Thymus (tissue), 11 donors: ENCODE data around the gene IL1RAPL1. TPM values are rescaled to one million over a fixed set of nuclear protein-coding genes. Genes with fewer than 3 reads are reported as not detected.

Source experiments
- DNase-seq, 9 donors: peaks; one replicate each; pipeline ENCODE4 v3.0.0-alpha.2; 2013; ENCODE audit warnings: low spot score in 9 of 9, low read depth in 6 of 9, missing footprints in 1 of 9
- H3K27ac ChIP-seq, 2 donors: one replicate each; pipeline ENCODE4 v1.5.1; 2013; ENCODE audit warnings: control low read depth in 1 of 2, low read depth in 1 of 2, low read length in 1 of 2, mild to moderate bottlenecking in 1 of 2, moderate library complexity in 1 of 2
- H3K27me3 ChIP-seq, 2 donors: one replicate each; pipeline ENCODE4 v1.5.1; 2013; ENCODE audit warnings: low read length in 1 of 2; ENCODE audit not compliant: control insufficient read depth in 2 of 2, insufficient read depth in 1 of 2
- H3K36me3 ChIP-seq, 2 donors: one replicate each; pipeline ENCODE4 v1.5.1; 2013; ENCODE audit warnings: low read length in 1 of 2, mild to moderate bottlenecking in 1 of 2, moderate library complexity in 1 of 2; ENCODE audit not compliant: control insufficient read depth in 2 of 2, insufficient read depth in 2 of 2
- H3K4me1 ChIP-seq, 2 donors: one replicate each; pipeline ENCODE4 v1.5.1; 2013; ENCODE audit warnings: low read length in 2 of 2; ENCODE audit not compliant: control insufficient read depth in 2 of 2, insufficient read depth in 2 of 2
- H3K4me3 ChIP-seq, 2 donors: one replicate each; pipeline ENCODE4 v1.5.1; 2013; ENCODE audit warnings: low read length in 2 of 2, control low read depth in 1 of 2, mild to moderate bottlenecking in 1 of 2
- H3K9me3 ChIP-seq, 2 donors: one replicate each; pipeline ENCODE4 v1.5.1; 2013; ENCODE audit warnings: low read length in 1 of 2, mild to moderate bottlenecking in 1 of 2; ENCODE audit not compliant: control insufficient read depth in 2 of 2, insufficient read depth in 1 of 2
- WGBS: extraction: QIAGEN DNeasy Blood & Tissue Kit; methylation state at CpG from one replicate; pipeline ENCODE4 v1.1.7; 2013; 5-methylcytosine and 5-hydroxymethylcytosine counted together
- polyA plus RNA-seq: library from polyadenylated mRNA; stranded (reverse); fragments of 200-250 nt; gene quantifications from one replicate; pipeline ENCODE4 v1.2.3, GENCODE V29; 2013
- total RNA-seq: library from RNA; stranded (reverse); fragments of 120-200 nt; gene quantifications from one replicate; pipeline ENCODE4 v1.2.4, GENCODE V29; 2013
- donor health status: healthy.

Gene IL1RAPL1
- total and polyA plus RNA-seq, 2 donors, result 0.02 to 0.33 TPM

GRCh38 chrX:29604381-29604780 is 1017.1 kb downstream of the IL1RAPL1 start:
- WGBS, result 96% methylated on average over 7 of the region's 7 CpGs
- DNase-seq, result no peak
- H3K27me3 ChIP-seq, result no peaks in the 10 kb centered on the region
- no peaks in the 10 kb centered on the region for H3K4me1 ChIP-seq
- no peaks in the 10 kb centered on the region for H3K9me3 ChIP-seq
- H3K36me3 ChIP-seq, result no peaks in the 10 kb centered on the region
- no peak overlapping the region for H3K4me3 ChIP-seq
- no peak overlapping the region for H3K27ac ChIP-seq

- Histone ChIP-seq H3K27me3 (no peaks in the 10 kb centered on the region), H3K9me3 (no peaks in the 10 kb centered on the region), H3K4me3 (no peak overlapping the region), H3K4me1 (no peaks in the 10 kb centered on the region), H3K27ac (no peak overlapping the region), H3K36me3 (no peaks in the 10 kb centered on the region)
- DNase-seq, result no peak
- 90% methylated on average over 3 of the region's 3 CpGs for WGBS
Measured at GRCh38 chrX:29617276-29617675, 1030.0 kb downstream of the IL1RAPL1 start.

GRCh38 chrX:29617725-29618124 is 1030.5 kb downstream of the IL1RAPL1 start:
- no peaks in the 10 kb centered on the region for H3K4me1 ChIP-seq
- no peak overlapping the region for H3K4me3 ChIP-seq
- H3K27me3 ChIP-seq, result no peaks in the 10 kb centered on the region
- DNase-seq, result no peak
- WGBS, result 83% methylated on average over 4 of the region's 4 CpGs
- H3K36me3 ChIP-seq, result no peaks in the 10 kb centered on the region
- H3K27ac ChIP-seq, result no peak overlapping the region
- H3K9me3 ChIP-seq, result no peaks in the 10 kb centered on the region

GRCh38 chrX:29627833-29628232 is 1040.6 kb downstream of the IL1RAPL1 start:
- no peaks in the 10 kb centered on the region for H3K27me3 ChIP-seq
- no peak for DNase-seq
- H3K4me3 ChIP-seq, result no peak overlapping the region
- H3K27ac ChIP-seq, result no peak overlapping the region
- no peaks in the 10 kb centered on the region for H3K4me1 ChIP-seq
- WGBS, result 93% methylated on average over 1 of the region's 1 CpG
- no peaks in the 10 kb centered on the region for H3K36me3 ChIP-seq
- H3K9me3 ChIP-seq, result no peaks in the 10 kb centered on the region

GRCh38 chrX:29634516-29634915 is 1047.3 kb downstream of the IL1RAPL1 start:
- Histone ChIP-seq H3K27ac (no peak overlapping the region), H3K27me3 (no peaks in the 10 kb centered on the region), H3K4me3 (no peak overlapping the region), H3K36me3 (no peaks in the 10 kb centered on the region), H3K9me3 (no peaks in the 10 kb centered on the region), H3K4me1 (no peaks in the 10 kb centered on the region)
- no peak for DNase-seq
- WGBS, result 81% methylated on average over 2 of the region's 2 CpGs

DNA sequence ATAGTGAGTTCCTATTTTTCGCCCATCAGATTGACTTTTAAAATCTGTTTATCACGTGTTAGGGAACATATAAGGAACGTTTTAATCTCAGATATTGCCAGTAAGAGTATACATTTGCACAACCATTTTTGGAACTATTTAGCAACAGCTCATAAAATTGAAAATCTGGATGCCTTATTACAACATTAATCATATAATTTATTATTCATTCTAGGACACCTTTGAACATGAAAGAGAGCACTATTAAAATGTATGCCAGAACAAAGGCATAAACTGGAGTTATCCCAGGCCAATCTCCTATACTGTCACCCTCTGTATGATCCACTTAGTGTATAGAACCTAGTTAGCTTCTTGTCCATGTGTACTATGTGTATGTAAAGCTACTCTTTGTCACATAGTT is 1049.1 kb downstream of the IL1RAPL1 start:
- no peak overlapping the region for H3K4me3 ChIP-seq
- H3K27ac ChIP-seq, result no peak overlapping the region
- H3K27me3 ChIP-seq, result no peaks in the 10 kb centered on the region
- H3K4me1 ChIP-seq, result no peaks in the 10 kb centered on the region
- no peak for DNase-seq
- WGBS, result 89% methylated on average over 3 of the region's 3 CpGs
- no peaks in the 10 kb centered on the region for H3K9me3 ChIP-seq
- no peaks in the 10 kb centered on the region for H3K36me3 ChIP-seq

- no peaks in the 10 kb centered on the region for H3K27me3 ChIP-seq
- no peak overlapping the region for H3K27ac ChIP-seq
- 89% methylated on average over 2 of the region's 2 CpGs for WGBS
- H3K36me3 ChIP-seq, result no peaks in the 10 kb centered on the region
- no peak for DNase-seq
- H3K4me1 ChIP-seq, result no peaks in the 10 kb centered on the region
- no peaks in the 10 kb centered on the region for H3K9me3 ChIP-seq
- no peak overlapping the region for H3K4me3 ChIP-seq
Measured at GRCh38 chrX:29640106-29640505, 1052.9 kb downstream of the IL1RAPL1 start.

DNA sequence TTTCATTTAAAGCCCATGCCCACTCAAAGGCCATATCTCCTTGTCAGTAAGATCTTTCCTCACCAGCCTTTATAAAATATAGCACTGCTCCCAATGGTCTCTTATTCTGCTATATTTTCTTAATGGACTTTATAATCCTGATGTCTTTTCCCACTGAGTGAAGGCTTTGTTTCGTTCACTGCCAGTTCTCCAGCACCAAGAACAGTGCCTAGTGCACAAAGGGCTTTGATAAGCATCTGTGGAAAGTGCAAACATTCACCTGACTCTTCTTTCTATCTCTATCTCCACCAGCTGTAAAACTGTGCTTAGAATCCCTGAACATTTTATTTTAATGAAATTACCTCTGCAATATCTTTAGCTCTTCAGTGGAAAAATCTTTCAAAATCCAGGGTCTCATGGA is 1054.2 kb downstream of the IL1RAPL1 start:
- Histone ChIP-seq H3K27me3 (no peaks in the 10 kb centered on the region), H3K4me1 (no peaks in the 10 kb centered on the region)
- WGBS, result 63% methylated on average over 1 of the region's 1 CpG

DNA sequence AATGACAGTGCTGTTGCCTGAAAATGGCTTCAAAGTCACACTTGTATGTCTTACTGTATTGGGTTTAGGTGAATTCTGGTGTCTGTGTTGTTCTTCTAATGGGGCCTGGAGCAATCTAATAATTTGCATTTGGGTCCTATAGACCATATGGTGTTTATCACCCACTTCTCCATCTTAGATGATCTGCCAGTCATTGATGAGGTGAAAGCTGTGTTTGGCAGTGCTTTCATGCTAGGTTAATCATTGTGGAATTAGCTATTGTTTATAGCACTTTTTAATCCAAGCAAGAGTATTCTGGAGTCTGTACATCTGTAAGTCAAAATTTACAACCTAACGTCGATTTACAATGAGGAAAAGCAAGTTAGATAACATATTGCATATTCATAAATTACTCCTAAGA is 1055.9 kb downstream of the IL1RAPL1 start:
- DNase-seq, result no peak
- Histone ChIP-seq H3K9me3 (no peaks in the 10 kb centered on the region), H3K4me1 (no peaks in the 10 kb centered on the region), H3K4me3 (no peak overlapping the region), H3K27me3 (no peaks in the 10 kb centered on the region), H3K27ac (no peak overlapping the region), H3K36me3 (no peaks in the 10 kb centered on the region)
- 99% methylated on average over 2 of the region's 2 CpGs for WGBS

More for the DNA sequence above, 1054.2 kb downstream of the IL1RAPL1 start:
- DNase-seq, result no peak
- Histone ChIP-seq H3K9me3 (no peaks in the 10 kb centered on the region), H3K27ac (no peak overlapping the region), H3K4me3 (no peak overlapping the region), H3K36me3 (no peaks in the 10 kb centered on the region)

- Histone ChIP-seq H3K27me3 (no peaks in the 10 kb centered on the region), H3K4me1 (no peaks in the 10 kb centered on the region), H3K9me3 (no peaks in the 10 kb centered on the region), H3K36me3 (no peaks in the 10 kb centered on the region), H3K4me3 (no peak overlapping the region), H3K27ac (no peak overlapping the region)
- no peak for DNase-seq
- 95% methylated on average over 1 of the region's 1 CpG for whole genome bisulfite sequencing
Measured at GRCh38 chrX:29648161-29648560, 1060.9 kb downstream of the IL1RAPL1 start.
